CD4-positive, alpha-beta T cell treated with Interleukin-1 beta for 1 hour (primary cell): ENCODE data around the gene AFG1L.
A peak's percentile ranks its signal among the peaks of the same experiment; 100 is the strongest.
"Not testable (repeated sequence)": the region's sequence is repeated elsewhere in the genome, so short reads cannot be mapped to it uniquely, and the experiment has no call there.

Experiments used
- DNase-seq, 2 donors: peaks; one replicate each; pipeline ENCODE4 v3.0.0-alpha.2; 2020 to 2022

The AFG1L gene

GRCh38 chr6:108560463-108561308 lies 265.8 kb downstream of the AFG1L start, which contains the start of gene FOXO3:
FOXO3 (plus strand) TSS chr6:108560917; CDS start chr6:108561209, 292 bp downstream.
- DNase-seq, result peak; percentile 79 to 86

GRCh38 chr6:108561309-108561647 lies 266.4 kb downstream of the AFG1L start:
- not testable (repeated sequence) for DNase-seq

- DNase-seq, result peak in 1 of 2 donors; percentile 29
These were observed 267.1 kb downstream of the AFG1L start for GRCh38 chr6:108561742-108562502.

GRCh38 chr6:108562503-108562993 lies 267.7 kb downstream of the AFG1L start:
- DNase-seq, result peak in 1 of 2 donors; percentile 37

GRCh38 chr6:108563292-108563691 lies 268.4 kb downstream of the AFG1L start:
- DNase-seq, result no peak

GRCh38 chr6:108564178-108564577 lies 269.3 kb downstream of the AFG1L start:
- no peak for DNase-seq

GRCh38 chr6:108565091-108565766 lies 270.4 kb downstream of the AFG1L start:
- peak; percentile 48 to 58 for DNase-seq

GRCh38 chr6:108565893-108566292 lies 271.0 kb downstream of the AFG1L start:
- DNase-seq, result peak; percentile 34 to 66

- no peak for DNase-seq
These were observed 271.6 kb downstream of the AFG1L start for GRCh38 chr6:108566406-108566805.

GRCh38 chr6:108568101-108568500 lies 273.2 kb downstream of the AFG1L start:
- no peak for DNase-seq

GRCh38 chr6:108568551-108569305 lies 273.9 kb downstream of the AFG1L start:
- DNase-seq, result no peak

- DNase-seq, result no peak
These were observed 275.7 kb downstream of the AFG1L start for GRCh38 chr6:108570517-108570916.

GRCh38 chr6:108574457-108575141 lies 279.7 kb downstream of the AFG1L start:
- no peak for DNase-seq
